Neural cell (in vitro differentiated cells): ENCODE measurements around the gene SURF4.

Experiments
- CTCF ChIP-seq: fragments of 450-650 bp; IDR thresholded peaks from 2 replicates; pipeline ENCODE4 v1.5.1; 2014; ENCODE audit warnings: antibody characterized with exemption, mild to moderate bottlenecking, moderate library complexity; ENCODE audit not compliant: poor library complexity, severe bottlenecking
- EP300 ChIP-seq: fragments of 450-650 bp; conservative IDR thresholded peaks from 2 replicates; pipeline ENCODE4 v1.6.1; 2014; ENCODE audit warnings: antibody characterized with exemption, mild to moderate bottlenecking, moderate library complexity; ENCODE audit not compliant: poor library complexity, severe bottlenecking
- EZH2 ChIP-seq: fragments of 200-600, 300-800 bp; shearing (Covaris generic), sonication (generic); IDR thresholded peaks from 2 replicates; pipeline ENCODE4 v1.6.1; 2014; ENCODE audit warnings: antibody characterized with exemption, low read length, borderline replicate concordance, mild to moderate bottlenecking; ENCODE audit not compliant: insufficient read depth, poor library complexity, severe bottlenecking
- RAD21 ChIP-seq: fragments of 450-650 bp; conservative IDR thresholded peaks from 2 replicates; pipeline ENCODE4 v1.6.1; 2014; ENCODE audit warnings: antibody characterized with exemption, mild to moderate bottlenecking, moderate library complexity

DNA sequence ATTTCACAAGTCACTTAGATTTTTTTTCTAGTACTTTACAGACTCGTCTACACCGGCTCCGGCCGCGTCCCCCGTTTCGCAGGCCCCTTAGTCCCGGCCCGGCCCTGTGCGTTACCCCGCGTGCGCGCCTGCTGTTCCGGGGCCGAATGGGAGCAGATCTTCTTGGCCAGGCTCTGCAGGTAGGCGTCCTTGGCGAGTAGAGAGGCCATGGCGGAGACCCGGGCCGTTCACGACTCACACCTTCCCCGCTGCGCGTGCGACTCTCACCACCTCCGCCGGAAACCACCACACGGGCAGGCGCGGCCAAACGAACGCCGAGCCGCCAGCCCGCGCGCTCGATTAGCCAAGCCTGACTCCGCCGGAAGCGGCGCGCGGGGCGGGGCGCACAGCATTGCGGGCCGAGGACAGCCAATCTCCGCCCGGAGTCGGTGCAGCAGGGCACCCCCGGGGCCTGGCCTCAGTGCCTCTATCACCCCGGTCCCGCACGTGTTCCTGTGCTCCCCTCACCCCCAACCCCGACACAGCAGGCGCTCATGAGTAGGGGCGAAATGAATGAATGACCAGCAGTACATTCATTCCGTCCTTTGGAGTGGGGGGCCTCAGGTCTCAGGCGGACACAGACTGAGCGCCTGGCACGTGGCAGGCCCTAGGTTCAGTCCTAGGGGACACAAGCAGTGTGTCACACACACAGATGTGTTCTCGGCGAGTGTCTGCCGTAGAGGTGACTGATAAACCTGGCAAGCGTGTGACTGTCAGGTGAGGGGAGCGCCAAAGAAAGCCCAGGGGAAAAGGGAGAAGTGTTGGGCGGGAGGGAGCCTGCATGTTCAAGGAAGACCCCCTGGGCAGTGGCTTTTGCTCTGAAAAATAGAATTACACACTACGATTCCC is 39.7 kb downstream of the SURF4 start, which contains the start of gene SURF6:
- no peak for TF ChIP-seq CTCF
- TF ChIP-seq EP300: peak; percentile 63
- no peak for TF ChIP-seq EZH2
- peak; percentile 39 for TF ChIP-seq RAD21
